ENCODE data around the gene CLCNKA.

GRCh38 chr1:16047791-16048475, 26.1 kb downstream of the CLCNKA start:
- TF ChIP-seq TAF1 (IDR thresholded peaks at IDR 0.05; ENCODE audit: borderline replicate concordance, insufficient read depth, low read length) (no peak), POLR2AphosphoS5 (IDR thresholded peaks at IDR 0.05; ENCODE audit: low read depth, low read length) (no peak), REST (IDR thresholded peaks at IDR 0.05; ENCODE audit: insufficient read depth in 1 of 2, low read depth in 2 of 2, low read length in 2 of 2) (no peak), SIN3A (IDR thresholded peaks at IDR 0.05; ENCODE audit: borderline replicate concordance, insufficient read depth, low read length) (no peak), FOXP2 (optimal IDR thresholded peaks at IDR 0.05; ENCODE audit: borderline replicate concordance, extremely low read depth, extremely low read length, insufficient read depth) (no peak)
